ENCODE results near the gene SLC25A14.
"Not testable (repeated sequence)": the region's sequence is repeated elsewhere in the genome, so short reads cannot be mapped to it uniquely, and the experiment has no call there.

The SLC25A14 gene, protein sequence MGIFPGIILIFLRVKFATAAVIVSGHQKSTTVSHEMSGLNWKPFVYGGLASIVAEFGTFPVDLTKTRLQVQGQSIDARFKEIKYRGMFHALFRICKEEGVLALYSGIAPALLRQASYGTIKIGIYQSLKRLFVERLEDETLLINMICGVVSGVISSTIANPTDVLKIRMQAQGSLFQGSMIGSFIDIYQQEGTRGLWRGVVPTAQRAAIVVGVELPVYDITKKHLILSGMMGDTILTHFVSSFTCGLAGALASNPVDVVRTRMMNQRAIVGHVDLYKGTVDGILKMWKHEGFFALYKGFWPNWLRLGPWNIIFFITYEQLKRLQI

DNA sequence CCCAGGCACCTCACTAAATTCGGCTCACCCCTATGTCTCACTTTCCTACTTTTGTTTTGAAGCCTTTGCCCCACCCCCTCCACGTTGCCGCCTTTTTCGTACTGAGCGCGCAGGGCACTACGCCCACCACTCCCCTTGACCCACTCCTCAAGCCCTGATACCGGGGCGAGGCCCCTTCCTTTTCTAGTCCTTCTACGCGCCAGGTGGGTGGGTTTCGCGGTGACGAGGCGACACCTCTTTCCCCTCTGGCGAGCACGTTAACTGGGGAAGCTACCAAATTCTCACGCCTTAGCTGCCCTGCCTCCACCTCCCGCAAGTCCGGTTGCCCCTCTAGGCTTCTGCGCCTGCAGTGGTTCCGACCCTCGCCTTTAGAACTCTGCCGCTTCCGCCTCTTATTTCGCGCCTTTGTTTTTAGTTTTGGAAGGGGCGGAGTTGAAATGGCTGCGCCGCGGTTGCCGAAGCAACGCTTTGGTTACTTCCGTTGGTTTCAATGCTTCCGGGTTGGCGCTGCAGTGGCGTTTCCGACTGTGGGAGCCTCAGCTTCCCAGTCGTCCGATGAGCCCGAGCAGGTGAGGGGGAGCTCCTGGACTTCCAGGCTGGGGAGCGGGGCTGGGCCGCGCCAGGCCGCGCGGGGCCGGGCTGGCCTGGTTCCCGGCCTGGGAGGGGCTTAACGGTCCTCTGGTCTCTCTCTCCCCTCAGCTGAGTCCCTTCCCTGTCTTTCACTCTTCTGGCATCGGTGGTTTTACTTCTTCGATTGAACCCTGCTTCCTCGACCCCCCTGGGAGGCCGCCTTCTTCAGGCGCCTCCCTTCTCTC lies at the start of gene SLC25A14:
TSS of gene SLC25A14 (plus strand) at position 512 of the 815 bp plus-strand sequence. CDS start 360 bp downstream, outside the sequence.
- DNase-seq (ENCODE audit: low read depth in 2 of 2): peak; percentile 41 to 42

DNA sequence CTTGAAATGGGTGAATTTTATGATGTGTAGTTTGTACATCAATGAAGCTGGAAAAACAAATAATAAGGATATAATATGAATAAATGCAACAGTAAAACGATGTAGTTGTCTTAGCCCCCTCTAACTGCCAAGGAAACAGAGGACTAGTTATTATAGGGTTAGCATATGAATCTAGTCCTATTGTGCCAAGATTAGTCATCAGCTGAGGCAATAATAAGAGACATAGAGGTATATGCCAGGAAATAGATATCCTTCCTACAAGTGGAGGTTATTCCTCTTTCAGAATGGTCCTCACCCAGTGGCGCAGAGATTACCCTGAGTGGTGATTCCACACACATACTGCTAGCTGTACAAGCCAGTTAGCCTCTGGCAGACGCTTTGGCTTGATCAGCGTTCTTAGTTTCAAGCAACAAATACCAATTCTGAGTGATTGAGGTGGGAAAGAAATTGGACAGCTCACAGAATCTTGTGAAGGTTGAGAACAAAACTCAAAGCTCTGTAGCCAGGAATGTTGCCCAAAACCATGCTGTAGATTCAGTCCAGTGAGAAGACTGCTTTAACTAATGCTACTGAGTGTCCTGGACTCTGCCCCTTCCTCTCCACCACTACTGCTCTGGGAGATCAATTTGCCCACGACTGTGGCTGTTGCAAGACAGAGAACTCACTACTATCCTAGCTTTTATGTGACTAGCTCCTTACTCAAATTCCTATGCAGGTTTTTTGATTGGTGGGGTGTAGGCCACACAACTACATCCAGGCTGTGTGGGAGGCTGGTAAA lies 44.0 kb upstream of the SLC25A14 start:
- no peak for DNase-seq (ENCODE audit: low read depth in 2 of 2)

DNA sequence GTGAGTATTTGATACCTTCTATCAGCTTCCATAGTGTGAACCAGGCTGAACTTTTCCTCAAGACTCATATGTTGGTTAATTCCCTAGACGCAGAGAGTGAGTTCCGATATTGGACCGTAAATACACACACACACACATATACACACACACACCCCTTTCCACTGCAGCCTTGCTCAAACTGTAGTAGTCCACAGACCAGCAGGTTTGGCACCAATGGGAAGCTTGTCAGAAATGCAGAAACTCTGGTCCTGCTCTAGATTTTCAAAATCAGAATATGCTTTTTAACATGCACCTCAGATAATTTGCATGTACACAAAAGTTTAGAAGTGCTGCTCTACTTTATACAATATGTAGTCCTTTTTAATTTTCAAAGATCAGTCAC lies 43.4 kb upstream of the SLC25A14 start:
- no peak for DNase-seq (ENCODE audit: low read depth in 2 of 2)

DNA sequence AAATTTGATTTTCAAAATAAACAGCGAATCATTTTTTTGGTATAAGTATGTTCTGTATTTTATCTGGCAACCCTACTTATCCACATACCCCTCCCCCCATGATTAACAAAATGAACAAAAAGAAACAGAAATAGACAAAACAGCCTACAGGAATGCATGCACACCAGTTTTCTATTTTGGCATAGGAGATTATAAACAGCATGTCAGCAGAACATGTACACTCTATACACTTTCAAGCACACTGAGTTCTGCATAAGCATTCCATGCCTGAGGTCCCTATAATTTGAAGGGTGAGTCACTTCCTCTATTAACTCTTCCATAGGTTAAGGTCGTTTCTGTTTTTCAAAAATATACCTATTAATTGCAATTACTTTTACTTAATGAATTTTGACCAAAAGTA lies 43.0 kb upstream of the SLC25A14 start:
- DNase-seq (ENCODE audit: low read depth in 2 of 2): no peak

DNA sequence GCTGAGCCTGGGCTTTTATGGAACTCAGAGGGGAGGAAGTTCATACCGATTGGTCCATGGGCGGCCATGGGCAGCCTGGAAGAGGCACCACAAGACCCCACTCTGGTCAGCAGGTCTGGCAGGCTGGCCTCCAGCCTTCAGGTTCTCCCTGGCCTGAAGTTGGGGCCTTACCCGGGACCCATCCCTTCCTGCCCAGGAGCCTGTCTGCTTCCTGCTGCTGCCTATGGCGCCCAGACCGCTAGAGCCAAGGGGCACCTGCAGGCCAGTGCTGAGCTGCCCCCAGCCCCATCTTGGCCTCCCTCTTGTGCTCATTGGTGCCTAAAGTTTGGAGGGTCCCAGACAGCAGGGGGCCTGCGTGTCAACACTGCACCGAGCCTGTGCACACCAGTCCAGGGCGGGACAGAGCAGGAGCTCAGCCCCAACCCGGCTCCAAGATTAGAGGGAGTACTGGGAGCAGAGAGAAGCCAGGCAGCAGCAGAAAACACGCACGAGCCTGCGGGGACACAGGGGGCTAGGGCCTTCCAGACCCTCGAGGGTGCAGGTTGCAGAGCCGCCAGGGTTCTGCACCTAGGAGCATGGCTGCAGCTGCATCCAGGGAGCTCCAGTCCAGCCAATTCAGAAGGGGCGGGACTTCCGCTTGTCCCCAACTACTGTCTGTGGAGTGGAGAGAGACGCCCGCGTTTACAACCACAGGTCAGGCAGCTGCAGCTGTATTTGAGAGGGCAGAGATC lies 40.3 kb upstream of the SLC25A14 start:
- no peak for DNase-seq (ENCODE audit: low read depth in 2 of 2)

DNA sequence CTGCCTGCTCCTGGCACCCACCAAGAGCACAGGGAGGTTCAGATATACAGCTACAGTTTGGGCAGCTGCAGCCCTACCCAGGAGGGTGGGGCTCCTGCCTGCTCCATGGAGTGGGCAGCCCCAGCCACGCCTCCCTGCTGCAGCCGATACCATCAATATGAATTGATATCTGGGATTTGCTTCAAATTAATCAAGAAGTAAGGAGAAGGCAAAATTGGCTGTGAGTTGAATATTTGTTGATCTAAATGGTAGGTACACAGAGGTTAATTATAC lies 39.8 kb upstream of the SLC25A14 start:
- no peak for DNase-seq (ENCODE audit: low read depth in 2 of 2)

DNA sequence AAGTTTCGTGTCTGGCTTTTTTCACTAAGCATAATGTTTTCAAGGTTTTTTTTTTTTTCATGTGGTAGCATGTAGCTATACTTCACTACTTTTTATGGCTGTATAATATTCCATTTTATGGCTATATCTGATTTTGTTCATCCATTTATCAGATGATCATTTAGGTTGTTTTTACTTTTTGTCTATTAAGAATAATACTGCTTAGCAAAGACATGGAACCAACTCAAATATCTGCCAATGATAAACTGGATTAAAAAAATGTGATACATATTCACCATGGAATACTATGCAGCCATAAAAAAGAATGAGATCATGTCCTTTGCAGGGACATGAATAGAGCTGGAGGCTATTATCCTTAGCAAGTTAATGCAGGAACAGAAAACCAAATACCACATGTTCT lies 38.3 kb upstream of the SLC25A14 start:
- DNase-seq (ENCODE audit: low read depth in 2 of 2): no peak

DNA sequence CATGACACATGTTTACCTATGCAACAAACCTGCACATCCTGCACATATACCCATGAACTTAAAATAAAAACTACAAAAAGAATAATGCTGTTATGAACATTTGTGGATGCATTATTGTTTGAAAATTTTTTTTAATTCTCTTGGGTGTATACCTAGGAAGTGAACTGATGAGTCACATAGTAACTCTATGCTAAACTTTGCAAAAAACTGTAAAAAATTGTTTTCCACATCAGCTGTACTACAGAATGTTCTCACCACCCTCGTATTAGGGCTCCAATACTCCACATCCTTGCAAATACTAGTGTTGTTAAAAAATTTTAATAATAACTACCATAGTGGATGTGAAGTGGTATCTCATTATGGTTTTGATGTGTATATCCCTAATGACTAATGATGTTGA lies 37.7 kb upstream of the SLC25A14 start:
- no peak for DNase-seq (ENCODE audit: low read depth in 2 of 2)

DNA sequence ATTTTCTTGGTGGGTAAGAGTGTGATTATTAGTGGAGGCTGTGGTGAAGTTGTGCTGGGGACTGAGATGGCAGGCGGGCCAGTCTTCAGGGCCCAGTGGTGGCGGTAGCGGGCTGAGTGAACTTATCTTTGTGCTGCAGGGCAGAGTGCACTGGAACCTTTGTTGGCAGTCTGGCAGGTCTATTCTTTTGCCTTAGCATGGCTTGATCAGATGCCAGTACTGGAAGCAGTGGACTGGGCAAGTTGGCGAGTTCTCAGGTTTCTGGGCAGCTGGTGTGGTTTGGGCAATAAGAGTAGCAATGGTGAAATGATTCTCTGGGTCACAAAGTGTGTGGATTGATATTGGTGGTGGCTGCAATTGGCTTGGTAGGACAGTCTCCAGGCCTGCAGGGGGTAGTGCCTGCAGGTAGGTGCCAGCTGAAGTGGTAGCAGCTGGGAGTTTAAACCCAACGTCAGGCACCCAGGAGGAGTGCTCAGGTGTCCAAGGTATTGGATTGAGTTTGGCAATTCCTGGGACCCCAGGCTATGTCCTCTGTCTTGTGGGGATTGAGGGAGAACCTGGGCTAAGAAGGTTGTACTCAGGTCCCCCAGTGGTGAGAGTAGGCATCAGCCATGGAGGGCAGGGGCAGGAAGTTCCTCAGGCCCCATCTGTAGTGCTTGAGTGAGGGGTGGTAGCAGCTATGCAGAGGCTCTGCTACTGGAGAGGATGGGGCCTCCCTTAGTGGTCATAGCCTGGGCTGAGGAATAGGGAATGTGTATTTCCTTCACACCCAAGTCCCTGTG lies 34.9 kb upstream of the SLC25A14 start:
- no peak for DNase-seq (ENCODE audit: low read depth in 2 of 2)

DNA sequence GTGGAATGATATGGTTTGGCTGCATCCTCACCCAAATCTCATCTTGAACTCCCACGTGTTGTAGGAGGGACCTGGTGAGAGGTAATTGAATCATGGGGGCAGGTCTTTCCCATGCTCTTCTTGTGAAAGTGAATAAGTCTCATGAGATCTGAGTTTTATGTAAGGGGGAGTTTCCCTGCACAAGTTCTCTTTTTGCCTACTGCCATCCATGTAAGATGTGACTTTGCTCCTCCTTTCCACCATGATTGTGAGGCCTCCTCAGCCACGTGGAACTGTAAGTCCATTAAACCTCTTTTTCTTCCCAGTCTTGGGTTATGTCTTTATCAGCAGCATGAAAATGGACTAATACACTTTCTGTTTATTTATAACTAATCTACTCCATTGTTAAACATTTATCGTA lies 19.8 kb upstream of the SLC25A14 start:
- not testable (repeated sequence) for DNase-seq (ENCODE audit: low read depth in 2 of 2)

DNA sequence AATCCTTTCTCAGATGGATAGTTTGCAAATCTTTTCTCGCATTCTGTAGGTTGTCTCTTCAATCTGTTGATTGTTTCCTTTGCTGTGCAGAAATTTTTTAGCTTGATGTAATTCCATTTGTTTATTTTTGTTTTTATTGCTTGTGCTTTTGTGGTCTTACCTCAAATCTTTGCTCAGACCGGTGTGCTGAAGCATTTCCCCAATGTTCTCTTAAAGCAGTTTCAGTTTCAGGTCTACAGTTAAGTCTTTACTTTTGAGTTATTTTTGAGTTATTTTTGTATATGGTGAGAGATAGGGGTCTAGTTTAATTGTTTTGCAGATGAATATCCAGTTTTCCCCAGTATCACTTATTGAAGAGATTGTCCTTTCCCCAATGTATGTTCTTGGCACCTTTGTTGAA lies 18.2 kb upstream of the SLC25A14 start:
- DNase-seq (ENCODE audit: low read depth in 2 of 2): no peak

DNA sequence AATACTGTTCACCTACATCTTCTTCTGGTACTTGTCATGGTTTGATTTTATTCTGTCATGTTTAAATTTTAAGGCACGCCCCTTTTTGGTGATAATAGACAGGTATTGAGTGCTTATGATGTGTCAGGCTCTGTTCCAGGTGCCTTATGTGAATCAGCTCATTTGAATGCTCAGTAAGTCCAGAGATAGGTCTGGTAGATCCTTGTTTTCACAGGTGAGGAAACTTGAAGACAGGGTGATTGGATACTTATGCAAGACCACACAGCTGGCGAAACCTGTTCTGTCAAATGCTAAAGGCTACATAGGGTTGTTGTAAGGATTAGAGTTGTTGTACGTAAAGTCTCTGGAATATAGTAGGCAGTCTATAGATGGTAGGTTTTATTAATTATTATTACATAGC lies 9.6 kb upstream of the SLC25A14 start:
- DNase-seq (ENCODE audit: low read depth in 2 of 2): no peak

DNA sequence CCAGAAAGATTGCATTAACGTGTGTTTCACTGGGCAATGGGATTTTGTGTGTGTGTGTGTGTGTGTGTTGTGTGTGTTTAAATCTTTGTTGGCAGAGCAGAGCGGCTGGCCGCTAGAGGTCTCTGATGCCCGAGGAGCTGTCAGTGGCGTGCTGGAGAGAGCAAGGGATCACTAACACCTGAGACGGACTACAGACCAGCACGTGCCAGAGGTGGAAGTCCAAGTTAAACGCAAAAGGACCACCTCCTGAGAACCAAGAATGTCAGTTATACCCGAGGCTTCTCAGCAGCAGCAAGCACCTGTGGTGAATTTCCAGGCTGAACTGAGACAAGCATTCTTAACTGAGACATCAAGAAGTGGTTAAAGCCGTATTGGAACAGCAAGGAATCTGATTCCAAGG lies 9.0 kb upstream of the SLC25A14 start:
- DNase-seq (ENCODE audit: low read depth in 2 of 2): no peak

DNA sequence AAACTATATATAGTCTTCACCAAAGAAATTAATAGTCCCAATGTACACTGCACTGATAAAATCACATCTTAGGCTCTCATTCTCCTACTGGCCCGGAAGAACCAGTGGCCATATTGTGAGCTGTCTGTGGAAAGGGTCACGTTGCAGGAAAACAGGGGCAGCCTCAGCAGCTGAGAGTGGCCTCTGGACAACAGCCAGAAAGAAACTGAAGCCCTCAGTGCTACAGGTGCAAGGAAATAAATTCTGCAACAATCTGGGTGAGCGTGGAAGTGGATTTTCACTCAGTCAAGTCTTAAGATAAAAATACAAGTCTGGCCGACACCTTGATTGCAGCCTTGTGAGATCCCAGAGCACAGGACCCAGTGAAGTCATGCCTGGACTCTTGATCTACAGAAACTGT lies 3.2 kb upstream of the SLC25A14 start:
- DNase-seq (ENCODE audit: low read depth in 2 of 2): no peak

DNA sequence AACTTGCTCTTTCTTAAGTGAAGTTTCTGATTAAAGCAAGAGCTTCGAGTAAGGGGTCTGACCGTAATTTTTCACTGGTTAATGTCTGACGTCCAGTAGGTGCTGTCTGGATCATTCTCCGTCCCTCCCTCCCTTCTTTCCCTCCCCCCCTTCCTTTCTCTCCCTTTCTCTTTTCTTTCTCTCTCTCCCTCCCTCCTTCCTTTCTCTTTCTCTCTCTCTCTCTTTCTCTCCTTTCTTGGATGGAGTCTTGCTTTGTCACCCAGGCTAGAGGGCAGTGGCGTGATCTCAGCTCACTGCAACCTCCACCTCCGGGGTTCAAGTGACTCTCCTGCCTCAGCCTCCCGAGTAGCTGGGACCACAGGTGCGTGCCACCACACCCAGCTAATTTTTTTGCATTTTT lies 850 bp upstream of the SLC25A14 start:
- DNase-seq (ENCODE audit: low read depth in 2 of 2): not testable (repeated sequence)

DNA sequence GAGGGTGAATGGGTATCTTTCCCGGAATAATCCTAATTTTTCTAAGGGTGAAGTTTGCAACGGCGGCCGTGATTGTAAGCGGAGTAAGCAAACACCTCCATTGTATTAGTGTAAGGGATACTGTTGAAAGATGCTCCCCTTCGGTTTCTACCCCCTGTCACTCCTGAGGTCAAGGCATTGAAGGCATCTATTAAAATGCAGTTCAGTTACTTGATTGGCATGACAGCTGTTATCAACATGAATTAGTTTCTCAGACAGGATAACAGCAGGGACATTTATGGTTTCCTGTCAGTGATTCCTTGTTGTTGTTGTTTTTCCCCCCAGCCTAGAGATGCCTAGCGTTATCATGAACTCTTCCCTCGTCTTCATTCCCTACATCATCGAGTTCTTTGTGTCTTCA lies 552 bp downstream of the SLC25A14 start:
- no peak for DNase-seq (ENCODE audit: low read depth in 2 of 2)

DNA sequence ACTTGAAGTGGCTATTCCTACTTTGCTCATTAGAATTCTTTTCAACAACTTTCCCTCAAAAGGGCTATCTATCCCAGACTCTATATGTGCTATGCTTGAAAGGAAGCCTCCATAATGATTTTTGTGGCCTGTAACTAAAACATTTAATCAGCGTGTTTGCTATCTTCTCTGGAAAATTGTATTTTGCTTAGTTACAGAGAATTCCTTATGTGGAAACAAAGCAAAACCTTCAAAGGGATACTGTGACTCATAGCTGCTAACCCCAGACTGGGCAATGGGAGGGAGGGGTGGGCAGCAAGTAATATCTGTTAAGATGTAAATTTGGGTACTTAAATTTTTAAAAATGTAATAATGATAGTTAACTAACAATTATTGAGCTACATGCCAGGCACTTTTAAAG lies 3.7 kb downstream of the SLC25A14 start:
- no peak for DNase-seq (ENCODE audit: low read depth in 2 of 2)

DNA sequence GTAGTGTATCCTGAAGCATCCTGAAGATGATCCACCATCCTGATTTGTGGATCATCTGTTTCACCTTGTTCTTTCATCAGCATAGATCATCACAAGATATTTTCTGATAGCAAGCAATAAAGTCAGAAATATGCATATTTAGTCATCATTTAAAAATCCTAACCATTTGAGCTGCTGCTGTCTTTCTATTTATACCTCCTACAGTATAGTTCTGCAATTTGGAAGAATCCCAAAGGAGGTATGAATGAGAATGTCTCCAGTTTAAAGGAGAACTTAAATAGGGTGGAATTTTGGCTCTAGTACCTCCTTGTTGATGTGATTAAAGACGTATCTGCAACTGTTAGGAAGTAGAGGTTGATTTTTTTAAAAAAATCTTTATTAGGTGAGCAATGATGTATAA lies 7.6 kb downstream of the SLC25A14 start:
- no peak for DNase-seq (ENCODE audit: low read depth in 2 of 2)

DNA sequence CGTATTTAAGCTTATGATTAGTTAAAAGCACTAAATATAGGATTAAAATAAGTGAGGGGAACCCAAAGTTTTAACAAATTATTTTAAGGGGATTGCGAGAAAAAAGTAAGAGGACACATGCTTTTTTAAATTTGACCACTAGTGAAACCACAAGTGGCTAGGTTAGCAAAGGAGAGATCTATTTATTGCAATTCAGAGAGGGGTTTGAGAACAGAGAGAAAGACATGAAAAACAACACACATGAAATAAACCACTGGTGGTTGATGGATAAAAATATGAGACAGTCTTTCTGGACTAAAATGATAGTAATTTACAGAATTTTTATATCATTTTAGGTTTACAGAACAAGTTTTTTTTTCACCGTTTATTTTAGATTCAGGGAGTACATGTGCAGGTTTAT lies 11.8 kb downstream of the SLC25A14 start:
- DNase-seq (ENCODE audit: low read depth in 2 of 2): no peak

DNA sequence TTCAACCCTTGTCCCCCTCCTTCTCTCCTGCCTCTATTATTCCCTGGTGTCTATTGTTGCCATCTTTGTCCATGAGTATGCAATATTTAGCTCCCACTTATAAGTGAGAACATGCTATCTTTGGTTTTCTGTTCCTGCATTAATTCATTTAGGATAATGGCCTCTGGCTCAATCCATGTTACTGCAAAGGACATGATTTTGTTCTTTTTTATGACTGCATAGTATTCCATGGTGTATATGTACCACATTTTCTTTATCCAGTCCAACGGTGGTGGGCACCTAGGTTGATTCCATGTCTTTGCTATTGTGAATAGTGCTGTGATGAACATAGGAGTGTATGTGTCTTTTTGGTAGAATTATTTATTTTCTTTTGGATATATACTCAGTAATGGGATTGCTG lies 12.3 kb downstream of the SLC25A14 start:
- not testable (repeated sequence) for DNase-seq (ENCODE audit: low read depth in 2 of 2)

DNA sequence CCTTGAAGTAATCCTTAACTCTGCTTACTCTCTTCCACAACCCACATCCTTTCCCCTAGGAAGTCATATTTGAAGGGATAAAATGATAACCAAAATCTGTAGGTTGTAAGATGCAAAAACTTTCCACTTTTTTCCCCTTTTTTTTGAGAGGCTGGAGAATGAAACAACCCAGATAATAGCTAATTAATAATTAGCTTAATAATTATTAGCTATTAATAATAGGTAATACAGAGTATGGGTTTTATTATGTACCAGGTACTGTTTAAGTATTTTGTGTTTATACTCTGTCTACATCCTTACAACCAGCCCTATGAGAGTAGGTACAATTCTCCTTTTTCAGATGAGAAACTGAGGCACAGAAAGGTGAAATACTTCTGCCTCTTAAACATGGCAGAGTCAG lies 36.4 kb downstream of the SLC25A14 start:
- DNase-seq (ENCODE audit: low read depth in 2 of 2): no peak

Measured in stimulated activated CD8-positive, alpha-beta memory T cell treated with anti-CD3 and anti-CD28 coated beads, Interleukin-15, amount 100 ng/mL, for 4 hours (primary cell).